ENCODE data around the gene SPINT3.

SPINT3 gene, protein sequence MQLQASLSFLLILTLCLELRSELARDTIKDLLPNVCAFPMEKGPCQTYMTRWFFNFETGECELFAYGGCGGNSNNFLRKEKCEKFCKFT

DNA sequence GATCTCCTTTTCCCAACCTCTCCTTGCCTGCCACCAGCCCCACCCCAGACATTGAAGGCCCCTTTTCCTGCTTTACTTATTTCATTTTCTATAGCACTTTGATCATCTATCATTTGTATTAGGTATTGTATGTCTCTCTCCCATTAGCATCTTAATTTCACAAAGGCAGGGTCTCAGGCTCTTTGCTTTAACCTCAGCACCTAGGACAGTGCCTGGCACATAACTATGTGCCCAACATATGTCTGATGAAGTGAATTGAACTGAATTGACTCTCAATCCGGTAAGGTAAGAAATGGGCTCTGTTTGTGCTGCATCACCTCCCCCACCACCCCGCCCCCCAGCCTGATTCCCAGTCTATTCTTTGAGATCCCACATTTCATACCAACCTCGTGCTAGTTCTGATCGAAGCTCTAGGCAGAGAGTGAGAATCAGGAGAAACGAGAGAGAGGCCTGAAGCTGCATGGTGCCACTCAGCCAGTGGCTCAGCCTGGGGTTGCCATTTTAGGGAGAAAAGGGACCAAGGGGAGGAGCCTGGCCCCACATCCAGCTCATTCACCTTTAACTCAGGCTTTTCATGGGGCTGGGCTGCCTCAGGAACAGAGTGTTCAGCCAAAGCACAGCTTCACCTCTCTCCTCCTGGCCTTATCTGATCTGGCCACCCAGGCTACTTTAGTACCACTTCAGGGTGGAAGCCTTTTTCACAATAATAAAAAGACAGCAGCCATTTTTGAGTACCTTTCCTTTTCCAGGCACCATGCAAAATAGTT, at the start of gene SPINT3:
TSS of gene SPINT3 (minus strand) at position 476 of the 767 bp plus-strand sequence. CDS start at position 462, 14 bp downstream.
- in situ Hi-C loops (cut with MboI; ENCODE audit: low pct_unique_long_range_greater_than_20kb, low sequenced_read_pairs): no loop called here
- DNase-seq: no peak

DNA sequence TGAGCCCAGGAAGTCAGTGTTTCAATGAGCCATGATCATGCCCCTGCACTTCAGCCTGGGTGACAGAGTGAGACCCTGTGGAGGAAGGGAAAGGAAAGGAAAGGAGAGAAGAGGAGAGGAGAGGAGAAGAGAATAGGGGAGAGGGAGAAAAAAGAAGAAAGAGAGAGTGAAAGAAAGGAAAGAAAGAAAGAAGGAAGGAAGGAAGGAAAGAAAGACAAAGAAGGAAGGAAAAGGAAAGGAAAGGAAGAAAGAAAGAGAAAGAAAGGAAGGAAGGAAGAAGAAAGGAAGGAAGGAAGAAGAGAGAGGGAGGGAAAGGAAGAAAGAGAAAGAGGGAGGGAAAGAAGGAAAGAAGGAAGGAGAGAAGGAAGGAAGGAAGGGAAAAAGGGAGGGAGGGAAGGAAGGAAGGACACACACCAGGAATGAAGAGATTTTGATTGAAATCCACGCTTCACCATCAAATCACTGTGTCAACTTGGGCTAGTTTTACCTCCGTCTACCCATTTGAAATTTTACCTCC, 49.4 kb upstream of the SPINT3 start:
- DNase-seq: no peak
- in situ Hi-C loops (cut with MboI; ENCODE audit: low pct_unique_long_range_greater_than_20kb, low sequenced_read_pairs): no loop called here

DNA sequence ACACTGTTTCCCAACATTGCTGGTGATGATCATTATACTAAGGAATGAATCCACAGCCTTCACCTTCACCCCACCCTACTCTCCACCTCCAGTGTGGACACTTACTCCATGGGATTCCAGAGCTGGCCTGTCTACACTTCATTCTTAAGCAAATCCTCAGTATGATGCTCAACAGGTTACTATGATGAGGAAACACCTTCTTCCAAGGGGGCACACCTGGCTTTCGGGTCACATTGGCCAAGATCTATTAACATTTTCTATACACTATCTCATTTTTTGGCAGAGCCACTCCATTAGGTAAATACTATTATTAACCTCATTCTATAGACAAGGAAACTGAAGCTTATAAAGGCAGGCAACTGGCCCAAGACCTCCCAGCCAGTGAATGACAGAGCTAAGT, 39.8 kb upstream of the SPINT3 start:
- no peak for DNase-seq
- in situ Hi-C loops (cut with MboI; ENCODE audit: low pct_unique_long_range_greater_than_20kb, low sequenced_read_pairs): no loop called here

DNA sequence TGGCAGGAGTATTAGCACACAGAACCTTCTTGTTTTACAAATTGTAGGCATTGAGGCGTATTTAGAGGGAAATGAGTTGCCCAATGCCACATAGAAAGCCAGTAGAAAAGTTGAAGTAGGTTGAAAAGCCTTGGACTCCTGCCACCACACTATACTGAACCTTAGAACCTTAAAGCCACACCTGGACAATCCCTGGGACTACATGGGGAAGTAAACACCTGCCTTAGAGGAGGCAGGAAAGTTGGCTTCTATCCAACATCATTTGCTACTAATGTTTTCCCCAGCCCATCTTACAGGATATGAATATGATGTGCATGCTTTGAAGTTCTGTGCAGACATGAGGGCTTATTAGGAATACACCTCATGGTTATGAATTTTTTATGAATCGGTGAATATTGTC, 37.0 kb upstream of the SPINT3 start:
- in situ Hi-C loops (cut with MboI; ENCODE audit: low pct_unique_long_range_greater_than_20kb, low sequenced_read_pairs): no loop called here
- DNase-seq: no peak

DNA sequence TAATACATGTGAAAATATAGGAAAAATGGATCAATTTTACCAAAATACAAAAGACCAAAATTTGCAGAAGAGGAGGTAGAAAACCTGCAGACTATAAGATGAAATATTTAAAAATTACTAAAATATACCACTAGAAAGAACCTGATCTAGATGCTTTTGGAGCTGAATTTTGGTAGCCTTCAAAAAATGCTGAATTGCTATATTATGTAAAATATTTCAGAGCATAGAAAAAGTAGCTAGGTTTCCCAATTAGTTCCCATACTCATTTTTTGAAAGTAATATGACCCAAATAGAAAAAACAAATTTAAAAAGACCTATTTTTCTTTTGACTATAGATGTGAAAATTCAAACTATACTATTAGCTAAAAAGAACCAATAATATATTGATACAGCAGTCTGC, 35.3 kb upstream of the SPINT3 start:
- no peak for DNase-seq
- in situ Hi-C loops (cut with MboI; ENCODE audit: low pct_unique_long_range_greater_than_20kb, low sequenced_read_pairs): no loop called here

DNA sequence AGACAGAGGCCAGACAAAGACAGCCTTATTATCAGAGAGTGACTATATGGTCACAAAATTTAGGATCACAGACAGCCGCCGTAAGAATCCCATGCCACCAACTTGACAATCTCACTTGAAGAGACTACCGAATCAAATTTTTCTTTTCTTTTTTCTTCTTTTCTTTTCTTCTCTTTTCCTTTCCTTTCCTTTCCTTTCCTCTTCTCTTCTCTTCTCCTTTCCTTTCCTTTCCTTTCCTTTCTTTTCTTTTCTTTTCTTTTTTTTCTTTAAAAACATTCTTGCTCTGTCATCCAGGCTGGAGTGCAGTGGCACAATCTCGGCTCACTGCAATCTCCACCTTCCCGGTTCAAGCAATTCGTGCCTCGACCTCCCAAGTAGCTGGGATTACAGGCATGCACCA, 33.0 kb upstream of the SPINT3 start:
- in situ Hi-C loops (cut with MboI; ENCODE audit: low pct_unique_long_range_greater_than_20kb, low sequenced_read_pairs): no loop called here
- no peak for DNase-seq

DNA sequence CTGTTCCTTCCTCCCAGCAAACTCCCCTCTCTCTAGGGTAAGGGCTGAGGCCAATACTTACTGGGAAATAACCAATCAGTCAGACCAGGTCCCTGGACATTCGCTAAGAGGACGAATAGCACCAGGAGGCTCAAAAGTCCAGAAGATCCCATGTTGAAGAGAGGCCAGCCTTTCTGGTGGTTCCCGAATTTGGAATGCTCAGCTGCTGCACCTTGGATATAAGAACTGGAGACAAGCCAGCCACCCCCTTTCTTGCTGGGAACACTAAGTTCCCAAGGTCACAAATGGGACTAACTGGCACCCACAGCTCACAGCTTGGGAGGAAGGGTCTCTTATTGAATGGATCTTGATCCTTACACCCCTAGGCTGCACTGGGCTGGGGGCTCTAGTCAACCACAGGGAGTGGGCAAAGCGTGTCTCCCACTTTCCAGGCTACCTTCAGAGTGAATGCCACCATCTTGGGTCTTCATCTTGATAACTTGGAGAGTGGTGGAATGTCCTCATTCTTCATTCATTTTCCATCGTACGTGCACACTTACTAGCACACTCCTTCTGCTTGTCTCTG, 31.9 kb upstream of the SPINT3 start, which contains the start of gene EPPIN:
TSS of gene EPPIN (minus strand) at position 196 of the 565 bp plus-strand sequence. CDS start at position 152, 44 bp downstream.
- in situ Hi-C loops (cut with MboI; ENCODE audit: low pct_unique_long_range_greater_than_20kb, low sequenced_read_pairs): no loop called here

DNA sequence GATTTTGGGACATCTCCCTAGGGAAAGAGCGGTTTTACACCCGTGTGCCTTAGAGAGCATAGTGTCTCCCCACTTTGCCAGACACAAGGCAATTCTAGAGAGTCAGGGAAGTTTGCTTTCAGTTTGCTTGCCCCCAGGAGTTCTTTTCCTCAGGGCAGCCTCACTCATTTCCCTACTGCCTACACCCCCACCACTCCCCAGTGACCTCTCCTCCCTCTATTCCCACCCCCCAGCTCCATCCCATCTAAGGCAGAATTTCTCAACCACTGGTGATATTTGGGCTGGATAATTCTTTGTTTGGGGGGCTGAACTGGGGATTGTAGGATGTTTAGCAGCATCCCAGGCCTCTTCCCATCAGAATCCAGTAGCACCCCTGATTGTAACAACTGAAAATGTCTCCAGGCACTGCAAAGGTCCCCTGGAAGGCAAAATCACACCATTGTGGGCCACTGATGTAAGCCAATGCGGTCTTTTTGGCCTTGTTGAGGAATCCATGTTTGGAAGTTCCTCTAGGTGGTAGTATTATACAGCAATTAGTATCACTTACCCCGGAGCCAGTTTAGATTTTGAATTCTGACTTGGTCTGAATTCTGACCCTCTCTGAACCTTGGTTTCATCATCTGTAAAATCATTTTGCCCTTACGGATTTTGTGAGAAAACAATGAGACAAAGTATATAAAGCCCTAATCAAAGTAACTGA, 30.5 kb upstream of the SPINT3 start:
- in situ Hi-C loops (cut with MboI; ENCODE audit: low pct_unique_long_range_greater_than_20kb, low sequenced_read_pairs): no loop called here
- DNase-seq: peak; percentile 14

More for the DNA sequence above, 31.9 kb upstream of the SPINT3 start, which contains the start of gene EPPIN:
- no peak for DNase-seq

DNA sequence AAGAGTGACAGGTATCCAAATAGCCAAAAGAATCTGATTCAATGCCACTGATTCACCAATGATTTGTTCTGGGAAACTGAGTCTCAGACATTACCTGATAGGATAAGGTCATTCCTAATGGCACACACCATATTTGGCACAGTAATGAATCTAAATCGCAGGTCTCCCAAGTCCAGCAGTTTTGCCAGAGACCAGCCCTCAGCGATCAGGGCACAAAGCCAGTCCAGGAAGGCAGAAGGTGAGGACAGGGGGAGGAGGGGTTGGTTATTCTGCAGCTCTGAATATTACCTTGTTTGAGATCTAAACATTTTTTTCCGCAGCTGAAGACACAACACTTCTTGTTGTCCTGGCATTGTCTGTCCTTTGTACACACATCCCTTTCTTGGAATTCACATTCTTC, 29.9 kb upstream of the SPINT3 start:
- DNase-seq: no peak
- in situ Hi-C loops (cut with MboI; ENCODE audit: low pct_unique_long_range_greater_than_20kb, low sequenced_read_pairs): no loop called here

DNA sequence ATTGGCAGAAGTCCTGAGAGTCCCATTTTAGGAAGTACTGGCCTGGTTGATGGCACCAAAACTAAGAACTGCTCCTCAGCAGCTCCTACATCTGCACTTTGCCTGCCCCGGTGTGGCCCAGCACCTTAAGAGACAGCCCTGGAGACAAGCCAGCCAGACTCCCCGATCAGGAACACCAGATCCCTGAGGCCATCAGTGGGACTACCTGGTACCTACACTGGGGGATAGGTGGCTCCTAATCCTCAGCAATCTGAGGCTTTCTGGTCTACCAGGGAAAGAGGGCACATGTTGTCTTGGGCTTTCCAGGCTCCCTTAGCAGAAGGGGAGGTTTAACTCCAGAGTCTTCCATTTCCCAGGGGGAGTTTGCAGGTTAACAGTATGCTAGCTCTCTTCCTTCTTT, 24.0 kb upstream of the SPINT3 start, which contains the start of gene WFDC6:
TSS of gene WFDC6 (minus strand) at position 101 of the 400 bp plus-strand sequence. CDS start at position 26, 75 bp downstream.
- no peak for DNase-seq
- in situ Hi-C loops (cut with MboI; ENCODE audit: low pct_unique_long_range_greater_than_20kb, low sequenced_read_pairs): no loop called here

DNA sequence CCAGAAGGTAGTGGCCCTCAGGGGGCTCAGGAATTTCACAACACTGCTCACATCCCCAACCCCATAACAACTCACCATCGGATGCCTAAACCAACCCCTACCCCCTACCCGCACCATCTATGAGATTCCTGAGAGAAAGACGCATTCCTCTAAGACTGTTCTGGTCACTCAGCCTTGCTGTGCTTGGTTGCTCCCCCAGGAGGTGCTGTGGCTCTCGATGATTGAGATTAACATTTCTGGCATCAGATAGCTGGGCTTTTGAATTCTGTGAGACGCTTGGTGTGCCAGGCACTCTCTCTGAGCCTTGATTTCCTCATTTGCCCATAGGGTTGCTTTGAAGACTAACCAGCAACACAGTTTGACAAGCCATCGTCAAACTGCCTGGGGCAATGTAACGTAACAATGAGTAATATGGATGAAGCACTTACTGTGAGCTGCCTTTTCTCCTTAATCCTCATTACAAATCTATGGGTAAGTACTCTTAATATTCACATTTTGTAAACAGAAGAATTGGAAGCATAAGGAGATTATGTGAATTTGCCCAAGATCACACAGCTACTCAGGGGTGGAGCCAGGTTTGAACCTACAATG, 22.9 kb upstream of the SPINT3 start:
- in situ Hi-C loops (cut with MboI; ENCODE audit: low pct_unique_long_range_greater_than_20kb, low sequenced_read_pairs): no loop called here
- no peak for DNase-seq

DNA sequence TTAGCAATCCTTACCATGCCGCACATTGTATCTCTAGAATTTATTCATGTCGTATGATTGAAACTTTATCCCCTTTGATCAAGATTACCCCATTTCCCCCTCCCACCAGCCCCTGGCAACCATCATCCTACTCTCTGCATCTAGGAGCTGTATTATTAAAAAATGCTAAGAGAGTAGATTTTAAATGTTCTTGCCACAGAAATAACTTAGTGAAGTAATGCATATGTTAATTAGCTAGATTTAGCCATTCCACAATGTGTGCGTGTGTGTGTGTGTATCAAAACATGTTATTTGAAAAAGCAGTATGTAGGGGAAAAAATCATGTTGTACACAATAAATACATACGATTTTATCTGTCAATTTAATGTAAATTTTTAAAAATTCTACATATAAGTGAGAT, 11.9 kb upstream of the SPINT3 start:
- in situ Hi-C loops (cut with MboI; ENCODE audit: low pct_unique_long_range_greater_than_20kb, low sequenced_read_pairs): no loop called here
- DNase-seq: no peak

DNA sequence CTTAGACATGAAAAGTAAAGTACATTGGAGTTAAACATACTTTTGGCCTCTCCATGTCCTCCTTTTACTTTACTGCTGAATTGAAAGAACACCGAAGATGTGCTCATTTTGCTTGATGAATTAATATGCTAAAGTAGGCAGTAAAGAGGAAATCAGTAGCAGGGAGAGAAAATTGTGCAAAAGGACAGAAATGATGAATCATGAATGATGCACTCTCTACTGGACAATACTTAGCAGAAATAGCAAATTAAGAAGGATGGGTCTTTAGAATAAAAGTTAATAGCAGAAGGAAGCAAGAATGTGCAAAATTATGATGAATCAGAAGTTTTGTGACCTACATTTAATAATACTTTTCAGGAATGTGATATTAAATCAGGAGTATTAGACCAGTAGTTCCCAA, 8.4 kb upstream of the SPINT3 start:
- DNase-seq: no peak

DNA sequence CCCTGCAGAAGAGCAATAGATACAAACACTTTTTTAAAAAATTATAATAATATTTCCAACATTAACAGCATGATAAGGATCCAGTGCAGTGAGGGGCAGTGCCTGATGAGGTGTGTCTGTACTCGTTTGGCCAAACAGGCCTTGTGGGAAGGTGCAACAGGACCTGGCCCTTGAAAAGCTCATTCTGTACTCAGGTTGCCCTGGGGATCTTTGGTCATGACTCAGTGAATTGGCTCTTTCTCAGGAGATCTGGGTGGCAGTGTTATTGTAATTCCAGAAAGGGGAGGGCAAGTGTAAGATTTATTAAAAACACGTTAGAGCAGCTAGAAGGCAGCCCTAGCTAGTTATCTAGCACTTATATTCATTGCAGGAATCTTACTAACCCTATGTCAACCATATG, 2.9 kb upstream of the SPINT3 start:
- DNase-seq: no peak
- in situ Hi-C loops (cut with MboI; ENCODE audit: low pct_unique_long_range_greater_than_20kb, low sequenced_read_pairs): no loop called here

More for the DNA sequence above, 8.4 kb upstream of the SPINT3 start:
- in situ Hi-C loops (cut with MboI; ENCODE audit: low pct_unique_long_range_greater_than_20kb, low sequenced_read_pairs): no loop called here

DNA sequence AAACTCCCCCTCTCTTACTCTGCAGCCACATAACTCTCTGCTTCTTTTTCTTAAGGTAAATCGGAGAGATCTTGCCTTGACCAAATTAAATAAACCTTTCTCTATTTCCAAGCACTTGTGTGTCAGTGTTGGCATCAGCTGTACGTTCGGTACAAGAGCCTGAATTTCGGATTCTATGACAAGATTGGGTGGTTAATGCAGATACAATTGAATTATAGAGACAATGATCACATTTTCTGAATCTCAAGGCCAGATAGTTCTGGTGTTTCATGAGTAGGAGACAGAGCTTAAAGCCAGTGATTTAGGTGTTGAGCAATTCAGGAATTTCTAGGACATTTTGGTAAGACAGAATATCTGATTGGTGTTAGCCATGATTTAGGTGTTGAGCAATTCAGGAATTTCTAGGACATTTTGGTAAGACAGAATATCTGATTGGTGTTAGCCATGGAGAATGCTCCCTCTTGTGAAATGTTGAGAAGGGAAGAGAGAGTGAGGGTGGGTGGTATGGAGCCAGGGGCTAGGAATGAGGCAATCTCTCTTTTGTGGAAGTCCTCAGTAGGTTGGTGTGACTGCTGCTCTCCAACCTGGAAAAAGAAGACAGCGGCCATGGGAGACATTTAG, 5.1 kb downstream of the SPINT3 start:
- DNase-seq: no peak
- in situ Hi-C loops (cut with MboI; ENCODE audit: low pct_unique_long_range_greater_than_20kb, low sequenced_read_pairs): no loop called here

DNA sequence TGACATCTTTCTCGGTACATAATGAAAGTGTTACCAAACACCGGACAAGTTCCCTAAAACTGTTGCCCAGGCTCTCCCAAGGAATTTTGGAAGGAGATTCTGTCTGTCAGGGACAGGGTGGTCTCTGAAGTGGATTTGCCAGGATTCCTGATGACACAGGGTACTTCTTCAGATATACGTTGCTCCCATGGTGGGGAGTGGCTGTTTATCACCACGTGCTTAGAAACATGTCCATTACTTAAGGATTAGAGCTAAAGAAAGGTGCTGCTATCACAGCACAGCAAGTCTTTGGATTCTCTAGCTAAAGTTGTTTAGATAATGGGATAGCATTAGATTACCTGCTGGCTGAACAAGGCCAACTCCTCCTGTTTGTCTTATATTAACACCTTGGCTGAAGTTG, 6.3 kb downstream of the SPINT3 start:
- no peak for DNase-seq
- in situ Hi-C loops (cut with MboI; ENCODE audit: low pct_unique_long_range_greater_than_20kb, low sequenced_read_pairs): no loop called here

DNA sequence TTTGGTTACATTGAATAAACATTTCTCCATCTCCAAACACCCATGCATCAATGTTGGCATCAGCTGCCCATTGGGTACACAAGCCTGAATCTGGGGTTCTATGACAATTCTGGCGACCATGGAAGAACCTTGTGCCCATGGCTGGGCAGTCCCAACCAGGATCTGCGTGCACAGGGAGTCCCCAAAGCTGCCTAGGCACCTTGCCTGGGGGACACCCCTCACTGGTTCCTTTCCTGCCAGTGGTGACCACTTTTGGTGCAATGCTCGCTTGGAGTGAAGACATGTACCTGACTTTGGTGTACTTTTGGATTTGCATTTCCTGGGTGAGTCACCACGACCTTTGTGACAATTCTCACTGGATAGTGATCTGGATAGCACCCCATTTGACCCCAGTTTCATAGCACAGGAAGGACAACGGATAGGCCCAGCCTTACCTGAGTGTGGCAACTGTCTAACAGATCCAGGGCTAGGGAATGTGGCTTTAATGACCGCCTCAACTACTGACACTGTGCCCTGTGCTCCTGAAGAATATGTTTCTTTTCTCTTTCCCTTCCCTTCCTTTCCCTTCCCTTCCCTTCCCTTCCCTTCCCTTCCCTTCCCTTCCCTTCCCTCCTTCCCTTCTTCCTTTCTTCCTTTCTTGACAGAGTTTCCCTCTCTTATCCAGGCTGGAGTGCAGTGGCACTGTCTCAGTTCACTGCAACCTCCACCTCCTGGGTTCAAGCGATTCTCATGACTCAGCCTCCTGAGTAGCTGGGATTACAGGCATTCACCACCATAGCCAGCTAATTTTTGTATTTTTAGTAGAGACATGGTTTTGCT, 7.1 kb downstream of the SPINT3 start:
- DNase-seq: no peak
- in situ Hi-C loops (cut with MboI; ENCODE audit: low pct_unique_long_range_greater_than_20kb, low sequenced_read_pairs): no loop called here

Data from KBM-7 (cell line).